Measurements from ENCODE around the gene KIF1A.

KIF1A gene

GRCh38 chr2:240732911-240733622, 87.0 kb downstream of the KIF1A start:
- Histone ChIP-seq H3K4me3 (replicated peaks; ENCODE audit: insufficient read depth, low read length) (no peak overlapping the region), H3K27me3 (ENCODE audit: insufficient read depth, poor library complexity, severe bottlenecking) (peaks cover 2% of the 10 kb centered on the region), H3K27ac (replicated peaks) (no peak overlapping the region)
- no peak for DNase-seq (ENCODE audit: low read depth in 1 of 2, low spot score in 1 of 2)
- TF ChIP-seq POLR2AphosphoS5 (IDR thresholded peaks at IDR 0.05; ENCODE audit: low read depth) (no peak), GABPA (IDR thresholded peaks at IDR 0.05; ENCODE audit: low read depth) (no peak), CTCF (IDR thresholded peaks at IDR 0.05; ENCODE audit: insufficient read depth, low read length) (no peak), SPI1 (IDR thresholded peaks at IDR 0.05; ENCODE audit: borderline replicate concordance, low read depth) (no peak), REST (IDR thresholded peaks at IDR 0.05; ENCODE audit: insufficient replicate concordance, low read depth) (no peak)

GRCh38 chr2:240732184-240732583, 87.8 kb downstream of the KIF1A start:
- no peak overlapping the region for H3K27ac ChIP-seq (replicated peaks)
- H3K27me3 ChIP-seq (ENCODE audit: insufficient read depth, poor library complexity, severe bottlenecking), result peaks cover 2% of the 10 kb centered on the region
- H3K4me3 ChIP-seq (replicated peaks; ENCODE audit: insufficient read depth, low read length), result no peak overlapping the region
- DNase-seq (ENCODE audit: low read depth in 1 of 2, low spot score in 1 of 2), result no peak
- no peak for TF ChIP-seq SPI1 (IDR thresholded peaks at IDR 0.05; ENCODE audit: borderline replicate concordance, low read depth)
- no peak for TF ChIP-seq CTCF (IDR thresholded peaks at IDR 0.05; ENCODE audit: insufficient read depth, low read length)
- no peak for TF ChIP-seq GABPA (IDR thresholded peaks at IDR 0.05; ENCODE audit: low read depth)
- TF ChIP-seq POLR2AphosphoS5 (IDR thresholded peaks at IDR 0.05; ENCODE audit: low read depth), result no peak
- no peak for TF ChIP-seq REST (IDR thresholded peaks at IDR 0.05; ENCODE audit: insufficient replicate concordance, low read depth)

GRCh38 chr2:240731178-240731545, 88.9 kb downstream of the KIF1A start:
- no peak for TF ChIP-seq GABPA (IDR thresholded peaks at IDR 0.05; ENCODE audit: low read depth)
- no peak for TF ChIP-seq POLR2AphosphoS5 (IDR thresholded peaks at IDR 0.05; ENCODE audit: low read depth)
- no peak for TF ChIP-seq SPI1 (IDR thresholded peaks at IDR 0.05; ENCODE audit: borderline replicate concordance, low read depth)
- TF ChIP-seq REST (IDR thresholded peaks at IDR 0.05; ENCODE audit: insufficient replicate concordance, low read depth), result no peak
- no peak for TF ChIP-seq CTCF (IDR thresholded peaks at IDR 0.05; ENCODE audit: insufficient read depth, low read length)
- Histone ChIP-seq H3K4me3 (replicated peaks; ENCODE audit: insufficient read depth, low read length) (no peak overlapping the region), H3K27ac (replicated peaks) (no peak overlapping the region), H3K27me3 (ENCODE audit: insufficient read depth, poor library complexity, severe bottlenecking) (peaks cover 2% of the 10 kb centered on the region)
- DNase-seq (ENCODE audit: low read depth in 1 of 2, low spot score in 1 of 2), result no peak

All from HL-60 (cell line).